COLO668 (cell line): ENCODE measurements around the gene IL1RAPL1.

Experiments
- DNase-seq: peaks from one replicate; lab custom pipeline; 2025; ENCODE audit not compliant: unreplicated experiment; lab: John Stamatoyannopoulos, UW

The IL1RAPL1 gene

DNA sequence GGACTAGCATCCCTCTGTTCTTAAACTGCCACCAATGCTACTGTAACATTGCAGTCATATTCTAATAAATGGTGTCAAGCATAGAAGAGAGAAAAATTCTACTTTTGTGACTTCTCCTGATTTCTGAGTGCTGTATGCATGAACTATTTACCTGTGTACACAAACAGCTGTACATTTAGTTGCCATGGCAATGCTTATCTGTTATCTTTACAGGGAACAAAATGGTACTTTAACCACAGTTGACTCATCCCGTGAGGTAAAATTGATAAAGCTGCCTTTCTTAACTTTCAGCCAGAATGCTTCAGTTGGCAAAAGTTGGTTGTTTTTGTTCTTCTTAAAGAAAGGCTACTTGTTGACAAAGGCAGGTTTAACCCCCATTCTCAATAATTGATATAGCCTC, 1040.6 kb downstream of the IL1RAPL1 start:
- DNase-seq = no peak

DNA sequence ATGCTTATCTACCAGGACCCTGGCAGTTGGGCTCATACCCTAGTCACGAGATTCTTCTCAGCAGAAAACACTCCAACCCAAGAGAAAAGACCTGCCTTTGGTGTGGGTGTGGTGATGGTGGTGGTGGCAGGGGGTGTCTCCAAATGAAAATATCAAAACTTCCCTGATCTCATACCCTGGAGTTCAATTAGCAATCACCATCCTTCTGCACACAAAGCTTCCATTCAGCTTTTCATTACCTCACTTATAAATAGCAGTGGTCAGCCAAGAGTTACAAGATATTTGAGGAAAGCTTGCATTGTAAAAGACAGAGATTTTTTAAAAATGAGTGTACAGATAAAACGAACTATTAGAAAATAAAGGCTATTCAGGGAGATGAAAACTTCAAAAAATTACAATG, 1047.3 kb downstream of the IL1RAPL1 start:
- DNase-seq = no peak

DNA sequence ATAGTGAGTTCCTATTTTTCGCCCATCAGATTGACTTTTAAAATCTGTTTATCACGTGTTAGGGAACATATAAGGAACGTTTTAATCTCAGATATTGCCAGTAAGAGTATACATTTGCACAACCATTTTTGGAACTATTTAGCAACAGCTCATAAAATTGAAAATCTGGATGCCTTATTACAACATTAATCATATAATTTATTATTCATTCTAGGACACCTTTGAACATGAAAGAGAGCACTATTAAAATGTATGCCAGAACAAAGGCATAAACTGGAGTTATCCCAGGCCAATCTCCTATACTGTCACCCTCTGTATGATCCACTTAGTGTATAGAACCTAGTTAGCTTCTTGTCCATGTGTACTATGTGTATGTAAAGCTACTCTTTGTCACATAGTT, 1049.1 kb downstream of the IL1RAPL1 start:
- DNase-seq = no peak

DNA sequence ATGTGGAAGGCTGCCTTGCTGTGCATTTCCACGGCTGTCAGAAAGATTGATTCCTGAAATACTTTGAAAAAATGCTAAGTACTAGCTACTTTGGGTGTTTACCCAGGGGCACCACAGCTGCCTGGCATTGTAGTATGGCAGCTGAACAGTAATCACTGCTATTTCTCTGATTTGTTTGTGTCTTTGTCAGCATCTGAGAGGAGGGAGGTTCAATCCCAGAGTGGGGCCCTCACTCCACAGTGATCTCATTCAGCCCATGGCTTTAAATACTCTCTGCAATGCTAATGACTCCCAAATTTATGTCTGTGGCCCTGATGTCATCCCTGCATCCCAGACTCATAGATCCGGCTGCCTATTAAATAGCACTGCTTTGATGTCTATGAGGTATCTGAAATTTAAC, 1052.9 kb downstream of the IL1RAPL1 start:
- no peak for DNase-seq

DNA sequence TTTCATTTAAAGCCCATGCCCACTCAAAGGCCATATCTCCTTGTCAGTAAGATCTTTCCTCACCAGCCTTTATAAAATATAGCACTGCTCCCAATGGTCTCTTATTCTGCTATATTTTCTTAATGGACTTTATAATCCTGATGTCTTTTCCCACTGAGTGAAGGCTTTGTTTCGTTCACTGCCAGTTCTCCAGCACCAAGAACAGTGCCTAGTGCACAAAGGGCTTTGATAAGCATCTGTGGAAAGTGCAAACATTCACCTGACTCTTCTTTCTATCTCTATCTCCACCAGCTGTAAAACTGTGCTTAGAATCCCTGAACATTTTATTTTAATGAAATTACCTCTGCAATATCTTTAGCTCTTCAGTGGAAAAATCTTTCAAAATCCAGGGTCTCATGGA, 1054.2 kb downstream of the IL1RAPL1 start:
- DNase-seq = no peak

DNA sequence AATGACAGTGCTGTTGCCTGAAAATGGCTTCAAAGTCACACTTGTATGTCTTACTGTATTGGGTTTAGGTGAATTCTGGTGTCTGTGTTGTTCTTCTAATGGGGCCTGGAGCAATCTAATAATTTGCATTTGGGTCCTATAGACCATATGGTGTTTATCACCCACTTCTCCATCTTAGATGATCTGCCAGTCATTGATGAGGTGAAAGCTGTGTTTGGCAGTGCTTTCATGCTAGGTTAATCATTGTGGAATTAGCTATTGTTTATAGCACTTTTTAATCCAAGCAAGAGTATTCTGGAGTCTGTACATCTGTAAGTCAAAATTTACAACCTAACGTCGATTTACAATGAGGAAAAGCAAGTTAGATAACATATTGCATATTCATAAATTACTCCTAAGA, 1055.9 kb downstream of the IL1RAPL1 start:
- no peak for DNase-seq

DNA sequence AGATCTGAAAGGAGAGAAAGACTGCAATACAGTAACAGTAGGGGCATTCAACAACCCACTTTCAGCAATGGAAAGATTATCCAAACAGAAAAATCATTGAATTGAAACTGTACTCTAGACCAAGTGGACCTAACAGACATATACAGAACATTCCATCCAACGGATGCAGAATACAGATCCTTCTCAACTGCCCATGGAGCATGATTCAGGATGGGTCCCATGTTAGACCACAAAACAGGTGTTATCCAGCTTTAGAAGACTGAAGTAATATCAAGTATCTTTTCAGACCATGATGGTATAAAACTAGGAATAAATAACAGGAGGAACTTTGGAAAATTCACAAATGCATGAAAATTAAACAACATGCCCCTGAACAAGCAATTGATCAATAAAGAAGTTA, 1060.9 kb downstream of the IL1RAPL1 start:
- DNase-seq = no peak

DNA sequence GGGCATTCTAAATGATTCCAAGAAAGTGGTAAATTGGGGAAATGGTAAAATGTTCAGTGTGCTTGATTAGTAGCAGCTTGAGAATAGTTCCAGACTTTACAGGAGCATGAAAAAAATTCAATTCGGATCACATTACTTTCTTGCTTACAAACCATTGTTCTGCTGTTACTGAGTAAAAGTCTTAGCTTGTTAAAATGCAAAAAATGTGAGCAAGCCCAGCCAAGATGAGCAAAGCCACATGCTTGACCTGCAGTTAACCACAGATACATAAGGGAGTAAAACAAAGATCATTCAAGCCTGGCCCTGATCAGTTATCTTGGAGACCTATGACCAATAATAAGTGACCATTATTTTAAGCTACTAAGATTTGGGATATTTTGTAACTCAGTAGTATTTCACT, 1065.2 kb downstream of the IL1RAPL1 start:
- DNase-seq = no peak

DNA sequence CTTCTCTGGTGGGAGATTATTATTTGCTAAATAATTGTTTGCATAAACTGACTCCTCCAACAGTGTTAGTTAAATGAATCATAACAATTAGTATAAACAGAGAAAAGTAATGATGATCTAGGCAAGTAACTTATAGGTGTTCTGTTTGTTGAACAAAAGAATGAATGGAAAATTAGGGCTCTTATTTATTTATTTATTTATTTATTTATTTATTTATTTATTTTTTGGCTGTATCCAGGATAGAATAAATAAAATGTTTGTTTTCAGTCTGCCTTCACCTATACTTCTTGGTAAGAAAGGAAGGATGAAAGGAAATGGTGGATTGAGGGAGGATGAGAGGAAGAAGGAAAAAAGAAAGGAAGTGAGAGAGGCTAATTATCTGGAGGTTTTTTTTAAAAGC, 1066.5 kb downstream of the IL1RAPL1 start:
- DNase-seq = no peak

DNA sequence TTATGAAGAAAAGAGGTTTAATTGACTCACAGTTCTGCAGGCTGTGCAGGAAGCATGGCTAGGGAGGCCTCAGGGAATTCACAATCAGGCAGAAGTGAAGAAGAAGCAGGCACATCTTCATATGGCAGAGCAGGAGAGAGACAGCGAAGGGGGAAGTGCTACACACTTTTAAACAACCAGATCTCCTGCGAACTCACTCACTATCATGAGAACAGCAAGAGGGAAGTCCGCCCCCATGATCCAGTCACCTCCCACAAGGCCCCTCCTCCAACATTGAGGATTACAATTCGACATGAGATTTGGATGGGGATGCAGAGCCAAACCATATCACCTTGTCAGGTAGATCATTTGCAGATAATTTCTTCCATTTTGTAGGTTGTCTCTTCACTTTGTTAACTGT, 1072.7 kb downstream of the IL1RAPL1 start:
- no peak for DNase-seq

DNA sequence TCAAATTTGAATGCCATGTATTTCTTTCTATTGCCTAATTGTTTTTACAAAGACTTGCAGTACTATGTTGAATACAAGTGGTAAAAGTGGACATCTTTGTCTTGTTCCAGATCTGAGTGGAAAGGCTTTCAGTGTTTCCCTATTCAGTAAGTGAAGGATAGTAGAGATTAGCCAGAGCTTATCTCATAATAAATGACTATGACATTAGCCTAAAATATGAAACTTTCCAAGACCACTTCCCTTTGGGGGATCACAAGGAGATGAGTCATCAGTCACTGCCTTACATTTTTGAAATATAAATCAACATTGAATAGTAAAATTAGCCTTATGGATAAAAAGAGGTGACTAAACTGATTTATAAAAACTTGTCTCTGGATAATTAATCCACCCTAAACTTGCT, 1074.0 kb downstream of the IL1RAPL1 start:
- DNase-seq = no peak

DNA sequence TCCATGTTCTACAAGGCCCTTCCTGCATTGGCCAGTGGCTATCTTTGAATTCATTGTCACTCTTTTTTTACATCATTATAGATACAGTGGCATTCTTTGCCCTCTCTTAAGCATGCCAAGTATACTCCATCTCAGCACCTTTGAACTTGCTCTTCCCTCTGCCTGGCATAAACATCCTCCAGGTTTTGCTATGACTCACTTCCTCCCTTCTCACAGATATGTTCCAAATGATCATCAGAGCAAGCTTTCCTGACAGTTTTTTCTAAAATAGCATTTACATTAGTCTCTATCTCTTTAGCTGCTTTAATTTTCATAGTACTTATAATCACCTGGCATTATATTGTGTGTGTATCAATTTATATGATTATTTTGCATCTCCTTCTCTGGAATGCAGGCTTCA, 1074.9 kb downstream of the IL1RAPL1 start:
- DNase-seq = no peak

DNA sequence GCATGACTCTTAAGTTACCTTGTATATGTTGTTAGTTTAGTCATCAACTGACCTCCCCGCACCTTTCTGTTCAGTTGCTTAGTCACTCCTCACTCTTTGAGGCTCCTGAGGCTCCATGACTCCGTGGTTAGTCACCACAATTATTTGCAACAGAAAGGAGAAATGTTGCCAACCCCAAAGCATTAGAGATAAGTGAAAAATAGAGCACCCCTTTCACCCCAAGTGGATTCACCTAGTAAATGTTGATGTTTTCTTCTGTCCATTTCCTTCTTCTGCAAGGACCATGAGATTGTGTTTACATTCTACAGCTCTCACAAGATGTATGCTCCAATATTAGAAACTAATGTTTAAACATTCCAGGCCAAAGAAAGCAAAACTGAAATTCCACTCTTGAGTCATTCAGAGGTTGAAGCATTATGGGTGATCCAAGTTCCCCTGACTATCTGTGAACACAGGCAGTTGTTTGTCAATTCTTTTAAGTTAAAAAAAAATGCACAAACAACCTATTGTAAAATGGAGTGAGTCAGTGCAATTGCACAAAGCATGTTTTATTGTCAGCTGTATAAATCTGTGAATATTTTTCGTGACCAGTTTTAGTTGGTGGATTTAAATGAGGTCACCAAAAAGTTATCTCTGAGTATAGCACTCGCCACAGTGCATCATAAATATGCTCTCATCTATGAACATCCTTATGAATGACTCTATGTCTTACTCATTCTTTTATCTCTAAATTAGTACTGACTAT, 1075.7 kb downstream of the IL1RAPL1 start:
- DNase-seq = no peak

DNA sequence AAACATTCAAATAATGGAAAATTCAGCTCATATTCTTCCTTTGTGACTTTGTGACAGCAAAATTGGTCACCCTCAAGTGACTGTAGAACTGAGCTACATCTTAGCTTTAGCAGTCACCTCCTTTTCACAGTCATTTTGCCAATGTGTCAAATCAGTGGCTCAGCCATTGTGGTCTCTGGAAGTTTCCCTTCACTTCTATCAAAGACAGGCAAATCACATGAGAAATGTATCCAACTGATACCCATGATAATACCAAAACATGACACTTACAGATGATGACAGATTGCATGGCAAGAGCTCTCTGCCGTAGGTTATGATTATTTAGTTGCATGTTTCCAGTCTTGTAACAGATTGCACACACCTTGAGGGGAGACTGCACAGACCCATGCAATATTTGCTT, 1078.3 kb downstream of the IL1RAPL1 start:
- no peak for DNase-seq

DNA sequence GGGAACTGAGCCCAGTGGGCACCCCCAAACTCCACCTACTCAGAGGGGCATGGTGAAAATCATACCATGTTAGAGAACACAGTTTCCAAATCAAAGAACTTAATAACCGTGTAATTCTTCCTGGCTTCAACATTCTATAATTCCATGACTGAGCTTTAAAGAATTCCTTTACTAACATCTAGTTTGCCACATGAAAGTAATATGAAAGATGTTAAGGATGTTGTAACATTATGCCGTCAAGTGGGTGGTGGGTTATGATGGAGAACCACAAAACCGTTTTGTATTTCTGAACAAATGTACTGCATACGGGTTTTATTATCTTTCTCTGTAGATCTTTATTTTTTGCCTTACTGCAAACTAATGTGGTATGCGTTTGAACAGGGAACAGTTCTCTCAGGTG, 1079.1 kb downstream of the IL1RAPL1 start:
- no peak for DNase-seq

DNA sequence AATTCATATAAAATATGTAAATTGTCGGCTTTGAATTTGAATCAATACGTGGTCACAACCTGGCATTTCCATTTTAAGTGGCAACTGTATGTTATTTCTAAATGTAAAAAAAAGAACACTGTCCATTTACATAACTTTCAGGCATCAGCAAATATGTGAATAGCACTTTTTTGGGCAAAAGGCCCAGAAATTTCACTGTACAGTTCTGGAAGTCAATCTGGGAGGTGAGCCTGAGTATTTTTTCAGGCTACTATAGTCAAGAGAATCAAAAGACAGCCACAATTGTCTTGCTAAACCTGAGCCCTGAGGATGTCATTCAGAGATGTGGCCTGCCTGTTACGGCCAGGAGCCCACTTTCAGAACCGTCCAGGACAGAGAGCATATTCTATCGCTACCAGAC, 1084.2 kb downstream of the IL1RAPL1 start:
- DNase-seq = no peak

DNA sequence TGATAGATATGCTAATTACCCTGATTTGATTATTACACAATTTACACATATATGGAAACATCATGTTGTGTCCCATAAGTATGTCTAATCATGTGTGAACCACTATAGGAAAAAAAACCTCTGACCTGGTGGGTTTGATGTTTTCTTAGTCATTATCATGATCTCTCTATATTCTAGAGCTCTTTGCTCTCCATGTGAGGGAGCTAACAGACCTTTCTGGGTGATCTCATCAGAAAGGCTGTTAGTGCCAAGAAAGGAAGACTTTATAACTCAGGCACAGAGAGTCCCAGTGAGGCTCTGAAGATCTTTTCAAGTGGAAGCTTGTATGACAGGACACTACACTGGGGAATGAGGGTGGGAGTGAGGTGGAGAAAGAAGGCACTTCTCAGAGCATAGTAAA, 1100.4 kb downstream of the IL1RAPL1 start:
- no peak for DNase-seq

DNA sequence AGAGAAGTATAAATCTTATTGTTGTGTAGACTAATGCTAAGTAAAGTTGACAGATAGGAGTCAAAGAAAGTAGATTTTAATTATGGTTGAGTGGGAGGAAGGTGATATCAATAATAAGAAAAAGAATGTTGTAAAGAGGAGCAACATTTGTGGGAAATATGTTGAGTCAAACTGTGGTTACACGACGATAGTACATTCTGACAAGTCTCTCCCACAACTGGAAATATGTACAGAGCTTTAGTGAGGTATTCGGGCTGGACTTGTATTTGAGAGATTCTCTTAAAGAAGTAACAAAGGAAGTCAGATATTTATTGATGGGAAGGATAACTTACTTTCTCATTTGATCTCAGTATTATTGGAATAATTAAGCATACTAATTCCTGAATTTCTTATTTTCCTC, 1102.8 kb downstream of the IL1RAPL1 start:
- DNase-seq = no peak

DNA sequence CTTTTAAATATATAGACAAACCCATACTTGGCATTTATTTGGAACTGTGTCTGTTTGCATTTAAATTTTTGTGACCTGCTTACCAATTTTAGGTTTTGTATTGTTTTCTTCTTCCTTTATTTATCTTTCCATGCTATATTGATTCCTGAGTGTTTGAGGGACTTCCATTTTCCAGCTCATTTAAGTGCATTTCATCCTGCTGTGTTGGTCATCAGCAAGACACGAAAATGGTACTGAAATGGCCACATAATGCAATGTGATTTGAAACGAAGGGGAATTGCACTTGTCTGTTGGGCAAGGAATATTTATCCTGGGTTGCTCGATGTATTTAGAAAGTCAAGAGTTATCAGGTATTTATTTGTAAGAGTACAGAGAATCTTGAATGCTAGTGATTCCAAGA, 1103.8 kb downstream of the IL1RAPL1 start:
- DNase-seq = no peak

DNA sequence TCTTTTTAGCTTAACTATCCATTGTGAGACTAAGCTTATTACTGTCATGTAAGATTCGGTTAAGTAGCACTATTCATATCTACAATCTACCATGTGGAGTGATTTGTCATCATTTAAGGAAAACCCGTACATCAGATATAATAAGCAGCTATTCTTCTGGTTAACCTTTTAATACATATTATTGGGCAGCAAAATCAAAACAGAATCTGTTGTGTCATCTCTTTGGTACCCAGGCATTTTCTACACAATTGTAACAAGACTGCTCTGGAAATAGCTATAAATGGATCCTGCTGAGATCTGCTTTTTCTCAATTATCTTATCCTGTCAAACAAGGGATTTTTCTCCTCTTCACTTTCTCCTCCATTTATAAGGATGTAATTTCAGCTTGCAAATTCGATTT, 1106.7 kb downstream of the IL1RAPL1 start:
- no peak for DNase-seq

DNA sequence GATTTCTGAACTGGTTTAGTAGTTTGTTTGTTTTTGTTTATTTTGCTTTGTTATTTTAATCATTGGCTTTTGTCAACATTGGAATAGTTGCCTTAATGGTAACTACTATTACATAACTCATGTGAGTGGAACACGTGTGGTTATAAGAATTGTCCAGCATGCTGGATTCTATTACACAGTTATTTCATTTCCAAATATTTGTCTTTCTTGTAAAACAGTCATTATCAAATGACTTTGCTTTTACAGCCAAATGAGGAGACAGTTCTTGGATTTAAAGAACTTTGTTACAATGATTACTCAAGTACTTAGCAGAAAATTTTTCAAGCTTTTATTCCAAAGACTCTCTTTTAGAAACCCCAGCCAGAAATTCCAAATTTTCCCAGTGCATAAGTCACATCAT, 1112.0 kb downstream of the IL1RAPL1 start:
- DNase-seq = no peak

DNA sequence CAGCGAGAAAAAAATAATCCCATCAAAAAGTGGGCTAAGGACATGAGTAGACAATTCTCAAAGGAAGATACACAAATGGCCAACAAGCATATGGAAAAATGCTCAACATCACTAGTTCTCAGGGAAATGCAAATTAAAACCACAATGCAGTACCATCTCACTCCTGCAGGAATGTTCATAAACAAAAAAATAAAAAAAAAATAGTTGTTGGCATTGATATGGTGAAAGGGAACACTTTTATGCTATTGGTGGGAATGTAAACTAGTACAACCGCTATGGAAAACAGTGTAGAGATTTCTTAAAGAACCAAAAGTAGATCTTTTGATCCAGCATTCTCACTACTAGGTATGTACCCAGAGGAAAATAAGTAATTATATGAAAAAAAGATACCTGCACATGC, 1119.8 kb downstream of the IL1RAPL1 start:
- no peak for DNase-seq

DNA sequence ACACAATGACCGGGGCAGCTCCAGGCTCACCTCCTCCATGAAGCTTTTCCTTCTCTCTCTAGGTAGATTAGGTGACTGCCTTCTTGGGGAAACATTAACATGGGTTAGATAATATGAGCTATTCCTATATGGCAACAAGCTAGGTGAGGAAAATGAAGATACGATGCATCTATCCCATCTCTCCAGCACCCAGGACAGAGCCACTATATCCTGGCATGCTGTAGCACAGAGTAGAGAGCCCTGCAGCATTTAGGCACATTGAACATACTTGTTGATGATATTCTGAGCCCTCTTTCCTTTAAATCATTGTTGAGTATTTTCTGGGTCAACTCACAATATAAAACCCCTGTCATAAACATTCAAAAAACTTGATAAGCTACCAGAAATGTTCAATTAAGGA, 1133.9 kb downstream of the IL1RAPL1 start:
- no peak for DNase-seq

DNA sequence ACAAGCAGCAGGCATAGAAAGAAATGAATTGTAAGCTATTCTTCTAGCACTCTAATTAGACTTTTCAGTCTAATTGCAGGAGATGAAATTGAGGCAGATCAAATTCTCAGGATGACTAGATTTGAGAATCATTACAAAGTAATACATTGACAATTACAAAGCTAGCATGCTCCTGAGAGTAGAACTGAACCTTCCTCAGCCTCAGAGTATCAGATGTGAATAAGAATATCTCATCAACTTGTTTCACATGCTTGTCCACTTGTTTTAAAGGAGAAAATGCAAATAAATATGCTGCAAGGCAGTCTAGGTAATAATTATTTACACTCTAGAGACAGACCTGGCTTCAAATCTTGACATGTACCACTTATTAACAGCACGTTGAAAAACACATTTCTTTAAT, 1137.1 kb downstream of the IL1RAPL1 start:
- DNase-seq = no peak
